Suprapubic skin (tissue), 4 donors: ENCODE results near the gene NUDCD2. TPM values are rescaled to one million over a fixed set of nuclear protein-coding genes. Genes with fewer than 3 reads are reported as not detected.

Experiments
- DNase-seq, 2 donors: peaks; one replicate each; pipeline ENCODE4 v3.0.0-alpha.2; 2019; ENCODE audit warnings: low spot score in 2 of 2
- H3K27ac ChIP-seq: fragments of 200-600 bp; sonication (generic); one replicate; pipeline ENCODE4 v1.5.1; 2019
- H3K27me3 ChIP-seq: fragments of 200-600 bp; sonication (generic); one replicate; pipeline ENCODE4 v1.5.1; 2019
- H3K36me3 ChIP-seq: fragments of 200-600 bp; sonication (generic); one replicate; pipeline ENCODE4 v1.5.1; 2019
- H3K4me1 ChIP-seq: fragments of 200-600 bp; sonication (generic); one replicate; pipeline ENCODE4 v1.5.1; 2019
- H3K4me3 ChIP-seq: fragments of 200-600 bp; sonication (generic); one replicate; pipeline ENCODE4 v1.5.1; 2019; ENCODE audit warnings: mild to moderate bottlenecking
- H3K9me3 ChIP-seq: fragments of 200-600 bp; sonication (generic); one replicate; pipeline ENCODE4 v1.5.1; 2019
- EP300 ChIP-seq: sonication (generic); formaldehyde crosslinking; IDR thresholded peaks from one replicate; pipeline ENCODE4 v1.6.1; 2017; ENCODE audit warnings: antibody characterized with exemption
- POLR2A ChIP-seq, 2 donors: fragments of 450-650 bp; IDR thresholded peaks; one replicate each; pipeline ENCODE4 v1.6.1; 2017; ENCODE audit warnings: antibody characterized with exemption in 2 of 2, mild to moderate bottlenecking in 2 of 2, moderate library complexity in 2 of 2
- POLR2AphosphoS5 ChIP-seq, 3 donors: sonication (generic); formaldehyde crosslinking; IDR thresholded peaks; one replicate each; pipeline ENCODE4 v1.6.1; 2017; ENCODE audit warnings: antibody characterized with exemption in 3 of 3
- WGBS: methylation state at CpG from one replicate; pipeline ENCODE4 v1.1.5; 2018; 5-methylcytosine and 5-hydroxymethylcytosine counted together
- total RNA-seq, 4 donors: library from RNA; depleted of rRNA; stranded (reverse); fragments of >200 nt; gene quantifications; one replicate each; pipeline ENCODE4 v1.1.0, GENCODE V29; 2016
- TF ChIP-seq, protein P1 (sequence below), 2 donors: fragments of 200-600 bp in 1 of 2; fragments of 450-650 bp in 1 of 2; sonication (generic) in 1 of 2; IDR thresholded peaks; one replicate each; pipeline ENCODE4 v1.5.1; 2016 to 2019; ENCODE audit warnings: antibody characterized with exemption in 2 of 2, mild to moderate bottlenecking in 1 of 2, moderate library complexity in 1 of 2

NUDCD2 gene
- total RNA-seq, 4 donors from 2014 or later, result 4.4 to 19.0 (median 6.1) TPM

DNA sequence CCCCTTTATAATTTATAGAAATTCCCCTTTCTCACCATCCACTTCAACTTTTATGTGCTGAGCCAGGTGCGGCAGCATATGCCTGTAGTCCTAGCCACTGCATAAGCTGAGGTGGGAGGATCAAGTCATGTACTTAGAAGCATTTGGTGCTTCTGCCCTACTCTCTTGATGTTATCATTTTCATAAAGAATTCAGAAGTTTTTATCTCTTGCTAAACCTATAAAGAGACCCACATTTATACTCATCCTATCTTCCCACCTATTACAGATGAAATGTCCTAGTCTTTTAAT, 19.0 kb upstream of the NUDCD2 start:
- no peaks in the 10 kb centered on the region for H3K27me3 ChIP-seq
- H3K9me3 ChIP-seq, result no peaks in the 10 kb centered on the region
- 89% methylated on average over 1 of the region's 1 CpG for WGBS
- H3K4me1 ChIP-seq, result no peaks in the 10 kb centered on the region
- no peaks in the 10 kb centered on the region for H3K36me3 ChIP-seq
- no peak overlapping the region for H3K27ac ChIP-seq
- no peak overlapping the region for H3K4me3 ChIP-seq
- TF ChIP-seq POLR2AphosphoS5 (IDR thresholded peaks at IDR 0.05) (no peak), EP300 (no peak), POLR2A (IDR thresholded peaks at IDR 0.05) (no peak)
- TF ChIP-seq, protein P1, sequence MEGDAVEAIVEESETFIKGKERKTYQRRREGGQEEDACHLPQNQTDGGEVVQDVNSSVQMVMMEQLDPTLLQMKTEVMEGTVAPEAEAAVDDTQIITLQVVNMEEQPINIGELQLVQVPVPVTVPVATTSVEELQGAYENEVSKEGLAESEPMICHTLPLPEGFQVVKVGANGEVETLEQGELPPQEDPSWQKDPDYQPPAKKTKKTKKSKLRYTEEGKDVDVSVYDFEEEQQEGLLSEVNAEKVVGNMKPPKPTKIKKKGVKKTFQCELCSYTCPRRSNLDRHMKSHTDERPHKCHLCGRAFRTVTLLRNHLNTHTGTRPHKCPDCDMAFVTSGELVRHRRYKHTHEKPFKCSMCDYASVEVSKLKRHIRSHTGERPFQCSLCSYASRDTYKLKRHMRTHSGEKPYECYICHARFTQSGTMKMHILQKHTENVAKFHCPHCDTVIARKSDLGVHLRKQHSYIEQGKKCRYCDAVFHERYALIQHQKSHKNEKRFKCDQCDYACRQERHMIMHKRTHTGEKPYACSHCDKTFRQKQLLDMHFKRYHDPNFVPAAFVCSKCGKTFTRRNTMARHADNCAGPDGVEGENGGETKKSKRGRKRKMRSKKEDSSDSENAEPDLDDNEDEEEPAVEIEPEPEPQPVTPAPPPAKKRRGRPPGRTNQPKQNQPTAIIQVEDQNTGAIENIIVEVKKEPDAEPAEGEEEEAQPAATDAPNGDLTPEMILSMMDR (IDR thresholded peaks at IDR 0.05), result no peak
- no peak for DNase-seq

DNA sequence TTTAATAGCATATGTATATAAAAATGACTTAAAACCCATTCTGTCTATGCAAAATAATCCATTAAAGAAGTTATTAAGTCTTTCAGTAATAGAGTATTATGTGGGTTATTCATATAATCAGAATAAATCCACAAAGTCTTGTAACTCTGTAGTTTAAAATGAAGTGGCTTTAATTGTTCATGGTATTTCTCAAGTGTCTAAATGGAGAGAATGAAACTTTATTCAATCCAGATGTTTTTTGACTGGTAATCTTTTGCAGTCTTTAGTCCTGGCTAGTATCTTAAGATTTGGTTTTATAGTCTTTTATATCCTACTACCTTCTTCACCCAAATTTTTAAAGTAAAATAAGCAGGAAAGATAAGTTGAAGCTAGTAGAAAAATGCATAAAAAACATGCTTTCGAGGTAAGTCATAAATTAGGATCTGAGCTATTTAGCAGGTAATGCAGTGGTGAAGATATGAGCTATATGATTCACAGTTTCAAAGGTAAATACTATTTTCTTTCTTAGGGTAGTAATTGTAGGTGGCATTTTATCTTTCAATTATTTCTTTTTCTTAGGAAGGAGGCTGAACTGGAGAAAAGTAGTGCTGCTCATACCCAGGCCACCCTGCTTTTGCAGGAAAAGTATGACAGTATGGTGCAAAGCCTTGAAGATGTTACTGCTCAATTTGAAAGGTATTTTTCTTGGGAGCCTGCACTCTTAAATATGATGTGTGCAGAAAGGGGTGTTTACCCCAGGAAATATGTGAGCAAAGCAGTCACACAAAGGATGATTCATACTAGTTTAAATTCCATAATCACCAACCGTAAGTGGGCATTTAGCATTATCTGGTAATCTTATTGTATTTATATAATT, 18.5 kb upstream of the NUDCD2 start:
- DNase-seq, result no peak
- no peak overlapping the region for H3K27ac ChIP-seq
- no peaks in the 10 kb centered on the region for H3K9me3 ChIP-seq
- TF ChIP-seq EP300 (no peak), POLR2A (IDR thresholded peaks at IDR 0.05) (no peak), POLR2AphosphoS5 (IDR thresholded peaks at IDR 0.05) (no peak)
- TF ChIP-seq, protein P1 (IDR thresholded peaks at IDR 0.05), result no peak
- H3K4me1 ChIP-seq, result no peaks in the 10 kb centered on the region
- H3K36me3 ChIP-seq, result no peaks in the 10 kb centered on the region
- 63% methylated on average over 2 of the region's 2 CpGs for WGBS
- H3K4me3 ChIP-seq, result no peak overlapping the region
- H3K27me3 ChIP-seq, result no peaks in the 10 kb centered on the region

DNA sequence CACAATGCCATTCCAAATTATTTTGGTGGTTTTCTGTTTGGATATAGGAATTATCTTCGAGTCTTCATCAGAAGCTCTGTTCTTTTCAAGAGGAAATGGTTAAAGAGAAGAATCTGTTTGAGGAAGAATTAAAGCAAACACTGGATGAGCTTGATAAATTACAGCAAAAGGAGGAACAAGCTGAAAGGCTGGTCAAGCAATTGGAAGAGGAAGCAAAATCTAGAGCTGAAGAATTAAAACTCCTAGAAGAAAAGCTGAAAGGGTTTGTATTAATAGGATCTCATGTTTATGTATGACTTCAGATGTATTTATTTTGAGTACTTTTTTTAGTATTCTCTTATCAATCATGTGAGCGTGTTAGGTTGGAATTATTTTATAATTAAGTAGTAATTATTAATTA, 15.5 kb upstream of the NUDCD2 start:
- no peak for DNase-seq
- Histone ChIP-seq H3K27me3 (no peaks in the 10 kb centered on the region), H3K36me3 (no peaks in the 10 kb centered on the region), H3K4me3 (no peak overlapping the region), H3K9me3 (no peaks in the 10 kb centered on the region), H3K4me1 (no peaks in the 10 kb centered on the region), H3K27ac (no peak overlapping the region)
- whole genome bisulfite sequencing, result 94% methylated on average over 2 of the region's 2 CpGs
- TF ChIP-seq, protein P1 (IDR thresholded peaks at IDR 0.05), result no peak
- TF ChIP-seq EP300, result no peak
- no peak for TF ChIP-seq POLR2AphosphoS5 (IDR thresholded peaks at IDR 0.05)
- TF ChIP-seq POLR2A (IDR thresholded peaks at IDR 0.05), result no peak

DNA sequence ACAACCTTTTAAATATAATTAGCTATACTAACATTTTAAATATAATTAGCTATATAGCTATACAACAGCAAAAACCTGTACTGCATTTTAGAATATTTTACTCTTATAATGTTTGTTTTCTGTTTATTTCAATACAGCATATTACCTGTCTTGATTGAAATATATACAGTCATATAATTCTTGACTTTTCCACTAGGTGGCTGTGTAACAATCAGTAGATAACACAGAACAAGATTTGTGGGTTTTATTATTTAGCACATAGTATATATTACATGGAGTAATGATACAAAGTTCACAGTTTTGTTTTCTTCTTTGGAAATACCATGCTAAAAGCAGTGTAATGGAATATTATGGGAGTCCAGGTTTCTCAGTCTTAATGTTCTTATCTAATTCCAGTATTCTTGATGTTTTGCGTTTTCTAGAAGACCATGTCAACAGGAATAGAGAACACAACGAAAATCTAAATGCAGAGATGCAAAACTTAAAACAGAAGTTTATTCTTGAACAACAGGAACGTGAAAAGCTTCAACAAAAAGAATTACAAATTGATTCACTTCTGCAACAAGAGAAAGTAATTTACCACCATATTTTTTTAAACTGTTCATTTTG, 13.8 kb upstream of the NUDCD2 start:
- H3K27me3 ChIP-seq, result no peaks in the 10 kb centered on the region
- no peak overlapping the region for H3K4me3 ChIP-seq
- no peaks in the 10 kb centered on the region for H3K9me3 ChIP-seq
- TF ChIP-seq POLR2A (IDR thresholded peaks at IDR 0.05), result no peak
- no peak for TF ChIP-seq EP300
- TF ChIP-seq, protein P1 (IDR thresholded peaks at IDR 0.05), result peak in 1 of 2 donors; percentile 20
- no peak for TF ChIP-seq POLR2AphosphoS5 (IDR thresholded peaks at IDR 0.05)
- DNase-seq, result no peak
- no peak overlapping the region for H3K27ac ChIP-seq
- H3K36me3 ChIP-seq, result no peaks in the 10 kb centered on the region
- no peaks in the 10 kb centered on the region for H3K4me1 ChIP-seq
- WGBS, result 94% methylated on average over 3 of the region's 3 CpGs

DNA sequence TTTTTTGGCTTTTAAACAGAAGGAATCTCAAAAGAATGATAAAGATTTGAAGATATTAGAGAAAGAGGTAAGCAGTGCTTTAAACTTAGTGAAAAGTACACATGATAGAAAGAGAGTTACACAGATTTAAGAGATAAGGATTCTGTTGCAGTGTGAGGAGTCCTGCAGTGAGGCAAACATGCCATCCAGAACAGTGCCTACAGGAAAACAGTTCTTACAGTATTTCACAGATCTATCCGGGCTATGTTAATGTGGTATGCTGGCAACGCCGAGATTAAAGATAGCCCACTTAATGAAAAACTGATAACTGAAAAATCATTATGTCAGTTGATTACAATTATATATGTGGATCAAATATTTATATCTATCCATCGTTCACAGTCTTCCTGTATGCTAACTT, 7.8 kb upstream of the NUDCD2 start:
- TF ChIP-seq, protein P1 (IDR thresholded peaks at IDR 0.05), result no peak
- no peak for TF ChIP-seq POLR2A (IDR thresholded peaks at IDR 0.05)
- TF ChIP-seq EP300, result no peak
- TF ChIP-seq POLR2AphosphoS5 (IDR thresholded peaks at IDR 0.05), result no peak
- no peak for DNase-seq
- H3K9me3 ChIP-seq, result no peaks in the 10 kb centered on the region
- 51% methylated on average over 4 of the region's 4 CpGs for WGBS
- H3K27me3 ChIP-seq, result no peaks in the 10 kb centered on the region
- H3K36me3 ChIP-seq, result no peaks in the 10 kb centered on the region
- H3K4me1 ChIP-seq, result no peaks in the 10 kb centered on the region
- H3K4me3 ChIP-seq, result no peak overlapping the region
- no peak overlapping the region for H3K27ac ChIP-seq
